GM18867 (cell line): Measurements from ENCODE around the gene RNF6.
A peak's percentile ranks its signal among the peaks of the same experiment; 100 is the strongest.
"Not testable (repeated sequence)": the region's sequence is repeated elsewhere in the genome, so short reads cannot be mapped to it uniquely, and the experiment has no call there.

Experiments
- ATAC-seq: cut with Tn5 transposase; IDR thresholded peaks from one replicate; pipeline ENCODE4 v1.9.1; 2021; ENCODE audit warnings: mild to moderate bottlenecking, moderate library complexity; ENCODE audit not compliant: unreplicated experiment

RNF6 gene

GRCh38 chr13:26221721-26222519 is at the start of gene RNF6:
RNF6 (minus strand) TSS chr13:26222314; CDS start chr13:26219649, 2,665 bp downstream.
- ATAC-seq: peak; percentile 97

DNA sequence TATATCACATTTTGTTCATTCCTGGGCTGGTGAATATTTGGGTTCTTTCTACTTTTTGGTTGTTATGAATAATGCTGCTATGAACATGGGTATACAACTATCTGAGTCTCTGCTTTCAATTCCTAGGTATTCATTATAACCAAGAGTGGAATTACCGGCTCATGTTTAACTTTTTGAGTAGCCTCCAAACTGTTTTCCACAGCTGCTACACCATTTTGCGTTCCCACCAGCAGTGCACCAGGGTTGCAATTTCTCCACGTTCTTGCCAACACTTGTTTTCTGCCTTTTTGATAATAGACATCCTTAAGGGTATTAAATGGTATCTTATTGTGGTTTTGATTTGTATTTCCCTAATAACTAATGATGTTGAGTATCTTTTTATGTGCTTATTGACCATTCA is 48.6 kb upstream of the RNF6 start:
- no peak for ATAC-seq

GRCh38 chr13:26266311-26266710 is 44.2 kb upstream of the RNF6 start:
- no peak for ATAC-seq

GRCh38 chr13:26262156-26262555 is 40.0 kb upstream of the RNF6 start:
- no peak for ATAC-seq

- ATAC-seq: no peak
Measured at GRCh38 chr13:26259634-26260033, 37.5 kb upstream of the RNF6 start.

- no peak for ATAC-seq
Measured at GRCh38 chr13:26257049-26257448, 34.9 kb upstream of the RNF6 start.

DNA sequence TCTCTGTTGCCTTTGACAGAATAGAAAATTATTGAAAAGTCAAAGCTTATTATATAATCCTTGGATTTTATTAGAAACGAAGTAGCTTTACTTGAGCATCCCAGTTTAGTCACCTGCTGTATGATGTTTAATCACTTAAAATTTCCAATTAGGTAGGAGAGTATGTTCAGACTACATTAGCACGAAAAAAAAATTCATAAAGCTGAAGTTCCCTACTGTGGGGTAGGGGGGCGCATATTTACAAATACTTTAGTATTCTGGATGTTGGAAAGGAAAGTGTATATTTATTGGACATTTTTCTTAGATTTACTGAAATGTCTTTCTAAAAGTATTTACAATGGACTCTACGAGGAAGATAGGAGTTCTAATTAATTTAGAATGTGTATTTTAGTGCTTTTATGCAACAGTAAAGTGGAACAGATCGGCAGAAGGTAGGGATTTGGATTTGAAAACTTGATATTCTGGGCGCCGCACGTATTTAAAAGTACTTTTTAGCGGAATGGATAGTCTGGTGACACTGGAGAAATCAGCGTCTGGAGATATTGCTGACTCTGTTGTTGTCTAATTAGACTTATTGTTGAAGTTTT is 33.7 kb upstream of the RNF6 start:
- ATAC-seq: no peak

DNA sequence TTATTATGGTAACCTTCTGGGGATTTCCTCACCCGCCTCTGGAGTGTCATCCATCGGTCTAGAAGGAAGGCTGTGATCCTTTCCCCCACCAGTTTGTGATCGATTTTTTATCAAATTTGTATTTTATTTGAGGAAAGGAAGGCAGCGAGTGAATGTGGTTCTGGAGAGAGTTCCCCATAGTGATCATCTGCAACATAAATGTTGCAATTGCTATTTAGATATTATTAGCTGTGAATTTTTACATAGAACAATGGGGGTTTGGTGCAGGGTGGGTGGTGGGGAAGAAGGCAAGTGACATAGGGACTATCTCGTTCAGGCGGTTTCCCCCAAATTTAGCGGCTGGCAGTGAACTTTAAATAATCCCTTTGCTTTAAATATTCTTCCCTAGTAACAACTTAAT is 33.0 kb upstream of the RNF6 start:
- ATAC-seq: no peak

GRCh38 chr13:26254583-26255111 is 32.5 kb upstream of the RNF6 start:
- ATAC-seq: peak; percentile 37

GRCh38 chr13:26253787-26254582 is 31.9 kb upstream of the RNF6 start, which contains the start of gene CDK8:
CDK8 (plus strand) TSS chr13:26254129; CDS start chr13:26254642, 513 bp downstream.
- ATAC-seq: peak; percentile 89

DNA sequence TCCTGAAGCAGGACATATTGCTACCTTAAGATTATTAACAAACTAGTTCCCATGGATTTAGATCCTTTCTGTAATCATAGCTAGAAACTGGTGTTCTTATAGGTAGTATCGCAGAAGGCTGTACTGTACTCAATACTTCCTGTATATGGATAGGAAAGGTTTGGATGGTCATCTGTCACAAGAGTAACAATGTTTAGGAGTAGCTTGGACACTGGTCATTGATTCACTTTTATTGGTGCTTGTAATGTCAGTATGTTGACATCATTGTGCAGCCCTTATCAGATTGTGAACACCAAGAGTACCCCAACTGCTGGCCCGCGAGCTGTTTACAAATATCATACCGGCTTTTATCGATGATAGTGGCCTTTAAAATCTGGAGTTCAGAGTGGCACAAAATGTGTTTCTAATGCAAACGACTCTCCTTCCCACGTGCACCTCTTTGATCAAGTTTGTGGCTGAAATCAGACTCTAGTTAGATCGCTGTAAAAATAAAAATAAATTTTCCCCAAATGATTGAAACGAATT is 31.2 kb upstream of the RNF6 start:
- no peak for ATAC-seq

- not testable (repeated sequence) for ATAC-seq
Measured at GRCh38 chr13:26252006-26252405, 29.9 kb upstream of the RNF6 start.

- no peak for ATAC-seq
Measured at GRCh38 chr13:26249551-26249950, 27.4 kb upstream of the RNF6 start.

- ATAC-seq: no peak
Measured at GRCh38 chr13:26247608-26248007, 25.5 kb upstream of the RNF6 start.

DNA sequence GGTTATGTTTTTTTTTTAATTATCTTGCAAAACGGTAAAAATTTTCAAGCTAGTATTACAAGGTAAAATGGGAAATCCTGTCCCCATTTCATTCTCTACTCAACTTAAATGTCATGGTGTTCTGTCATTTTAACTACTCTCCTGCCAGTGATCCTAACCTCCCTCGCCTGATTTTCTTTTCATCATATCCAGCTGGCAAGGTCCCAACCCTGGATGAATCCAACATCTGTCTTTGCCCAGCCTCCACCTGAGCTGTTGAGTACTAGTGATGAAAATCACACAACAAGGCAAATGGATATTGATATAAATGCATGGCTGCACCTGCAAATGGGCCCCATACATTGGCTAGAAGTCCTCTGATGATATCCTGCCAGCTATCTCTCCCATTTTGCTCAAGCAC is 24.9 kb upstream of the RNF6 start:
- ATAC-seq: no peak

- ATAC-seq: no peak
Measured at GRCh38 chr13:26246154-26246553, 24.0 kb upstream of the RNF6 start.

DNA sequence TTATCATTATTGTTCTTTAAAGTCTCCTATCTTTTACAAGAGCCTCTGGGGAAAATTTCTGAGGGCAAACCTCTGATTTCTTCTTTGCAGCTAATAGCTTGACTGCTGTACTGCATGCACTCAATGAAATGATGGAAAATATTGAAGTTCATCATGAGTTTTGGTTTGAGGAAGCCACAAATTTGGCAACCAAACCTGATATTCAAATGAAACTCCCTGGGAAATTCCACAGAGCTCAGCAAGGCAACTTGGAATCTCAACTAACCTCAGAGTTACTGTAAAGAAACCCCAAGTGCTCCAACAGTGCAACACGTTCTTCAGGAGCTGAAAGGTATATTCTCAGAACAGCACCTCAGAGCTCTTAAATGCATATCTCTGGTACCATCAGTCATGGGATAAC is 14.2 kb upstream of the RNF6 start:
- no peak for ATAC-seq

DNA sequence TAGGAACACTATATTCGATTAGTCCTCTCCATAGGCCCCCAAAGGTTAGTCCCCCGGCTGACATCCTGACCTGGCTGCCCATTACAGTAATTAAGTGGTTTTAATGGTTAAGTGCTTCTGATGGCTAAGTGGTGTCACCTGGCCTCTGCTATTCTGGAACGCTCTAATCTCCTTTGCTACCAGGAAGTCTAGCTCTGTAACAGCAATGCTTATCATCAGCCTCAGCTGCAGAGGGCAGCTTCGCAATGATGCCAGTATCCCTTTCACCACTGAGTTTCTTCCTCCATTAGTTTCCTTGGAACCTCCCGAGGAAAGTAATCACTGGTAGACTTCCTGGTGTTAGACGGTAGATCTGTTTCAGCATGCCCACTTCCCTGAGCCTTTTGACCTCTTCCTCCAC is 8.6 kb upstream of the RNF6 start:
- no peak for ATAC-seq

DNA sequence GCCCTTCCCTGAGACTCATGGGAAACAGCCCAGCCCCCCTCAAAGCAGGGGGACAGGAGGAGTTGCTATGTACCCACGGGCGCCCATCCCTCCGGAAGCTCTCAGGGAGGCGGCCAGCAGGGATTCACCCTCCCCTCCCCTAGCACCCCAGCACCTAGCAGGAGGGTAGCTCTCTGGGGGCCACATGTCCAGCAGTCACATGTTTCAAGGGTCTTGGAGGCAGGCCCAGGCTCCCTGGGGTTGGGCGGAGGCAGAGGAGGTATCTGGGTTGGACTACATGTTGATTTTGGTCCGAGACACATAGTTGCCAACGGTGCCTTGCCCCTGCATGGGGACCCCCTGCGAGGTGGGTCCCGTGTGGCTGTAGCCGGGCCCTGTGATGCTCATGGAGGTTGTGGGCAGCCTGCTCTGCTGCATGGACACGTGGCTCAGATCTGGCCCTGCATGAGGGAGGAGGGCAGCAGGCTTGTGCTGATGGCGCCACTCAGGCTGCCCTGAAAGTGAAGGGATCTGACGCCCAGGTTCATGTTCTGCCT is 7.0 kb upstream of the RNF6 start:
- no peak for ATAC-seq

GRCh38 chr13:26228096-26228495 is 6.0 kb upstream of the RNF6 start:
- ATAC-seq: no peak
